HUES48 (cell line): ENCODE data around the gene ASTN2.

Experiments used
- H3K27ac ChIP-seq: one replicate; pipeline ENCODE4 v1.7.0; 2013; ENCODE audit warnings: low read depth, low read length, inconsistent platforms
- H3K27me3 ChIP-seq: 2 replicates; pipeline ENCODE4 v1.6.1; 2013; ENCODE audit warnings: mild to moderate bottlenecking, low read length; ENCODE audit not compliant: control insufficient read depth, insufficient read depth
- H3K36me3 ChIP-seq: 2 replicates; pipeline ENCODE4 v1.6.1; 2013; ENCODE audit warnings: low read length; ENCODE audit not compliant: control insufficient read depth, insufficient read depth
- H3K4me1 ChIP-seq: 2 replicates; pipeline ENCODE4 v1.6.1; 2013; ENCODE audit warnings: mild to moderate bottlenecking, low read length; ENCODE audit not compliant: control insufficient read depth, insufficient read depth
- H3K4me3 ChIP-seq: 2 replicates; pipeline ENCODE4 v1.5.1; 2013; ENCODE audit warnings: mild to moderate bottlenecking, low read depth, low read length
- H3K9ac ChIP-seq: 2 replicates; pipeline ENCODE4 v1.6.1; 2013; ENCODE audit warnings: mild to moderate bottlenecking, low read depth, low read length, moderate library complexity
- H3K9me3 ChIP-seq: 2 replicates; pipeline ENCODE4 v1.6.1; 2013; ENCODE audit warnings: low read length; ENCODE audit not compliant: control insufficient read depth, insufficient read depth

Gene ASTN2

GRCh38 chr9:117276444-117276843 is 138.4 kb downstream of the ASTN2 start:
- Histone ChIP-seq H3K36me3 (no peaks in the 10 kb centered on the region), H3K9me3 (no peaks in the 10 kb centered on the region), H3K27ac (no peak overlapping the region), H3K4me1 (0 out of 2 replicates have a peak, but pooled peaks cover 4% of the 10 kb centered on the region), H3K27me3 (no peaks in the 10 kb centered on the region), H3K9ac (no peak overlapping the region), H3K4me3 (no peak overlapping the region)

GRCh38 chr9:117273612-117274011 is 141.2 kb downstream of the ASTN2 start:
- no peak overlapping the region for H3K4me3 ChIP-seq
- peaks cover 16% of the 10 kb centered on the region for H3K4me1 ChIP-seq
- H3K36me3 ChIP-seq = no peaks in the 10 kb centered on the region
- no peak overlapping the region for H3K9ac ChIP-seq
- no peak overlapping the region for H3K27ac ChIP-seq
- H3K9me3 ChIP-seq = no peaks in the 10 kb centered on the region
- H3K27me3 ChIP-seq = peaks cover 15% of the 10 kb centered on the region

- peaks cover 31% of the 10 kb centered on the region for H3K27me3 ChIP-seq
- no peak overlapping the region for H3K27ac ChIP-seq
Measured at GRCh38 chr9:117268847-117269446, 145.9 kb downstream of the ASTN2 start.

GRCh38 chr9:117266855-117267497 is 147.9 kb downstream of the ASTN2 start:
- H3K9me3 ChIP-seq = no peaks in the 10 kb centered on the region
- H3K4me3 ChIP-seq = no peak overlapping the region
- no peak overlapping the region for H3K9ac ChIP-seq
- H3K27ac ChIP-seq = no peak overlapping the region
- H3K27me3 ChIP-seq = peaks cover 31% of the 10 kb centered on the region
- H3K36me3 ChIP-seq = no peaks in the 10 kb centered on the region
- H3K4me1 ChIP-seq = peaks cover 14% of the 10 kb centered on the region

More at GRCh38 chr9:117268847-117269446, 145.9 kb downstream of the ASTN2 start:
- Histone ChIP-seq H3K4me1 (peaks cover 14% of the 10 kb centered on the region), H3K9ac (no peak overlapping the region), H3K4me3 (0 out of 2 replicates have a peak overlapping the region, but pooled peaks have one; percentile 4), H3K9me3 (no peaks in the 10 kb centered on the region), H3K36me3 (no peaks in the 10 kb centered on the region)

GRCh38 chr9:117265253-117265652 is 149.6 kb downstream of the ASTN2 start:
- no peak overlapping the region for H3K27ac ChIP-seq
- H3K36me3 ChIP-seq = no peaks in the 10 kb centered on the region
- peaks cover 14% of the 10 kb centered on the region for H3K4me1 ChIP-seq
- peaks cover 23% of the 10 kb centered on the region for H3K27me3 ChIP-seq
- H3K9ac ChIP-seq = no peak overlapping the region
- H3K4me3 ChIP-seq = no peak overlapping the region
- no peaks in the 10 kb centered on the region for H3K9me3 ChIP-seq

GRCh38 chr9:117258184-117258866 is 156.5 kb downstream of the ASTN2 start:
- Histone ChIP-seq H3K27ac (no peak overlapping the region), H3K36me3 (no peaks in the 10 kb centered on the region), H3K27me3 (no peaks in the 10 kb centered on the region), H3K4me1 (peaks cover 13% of the 10 kb centered on the region), H3K9me3 (no peaks in the 10 kb centered on the region), H3K4me3 (no peak overlapping the region), H3K9ac (no peak overlapping the region)

GRCh38 chr9:117253261-117253660 is 161.6 kb downstream of the ASTN2 start:
- Histone ChIP-seq H3K9ac (no peak overlapping the region), H3K36me3 (no peaks in the 10 kb centered on the region), H3K27ac (no peak overlapping the region), H3K4me3 (no peak overlapping the region), H3K4me1 (peaks cover 2% of the 10 kb centered on the region), H3K9me3 (no peaks in the 10 kb centered on the region), H3K27me3 (no peaks in the 10 kb centered on the region)

- H3K36me3 ChIP-seq = no peaks in the 10 kb centered on the region
Measured at GRCh38 chr9:117250610-117251215, 164.1 kb downstream of the ASTN2 start.

GRCh38 chr9:117249799-117250198 is 165.1 kb downstream of the ASTN2 start:
- Histone ChIP-seq H3K9me3 (no peaks in the 10 kb centered on the region), H3K9ac (no peak overlapping the region), H3K27ac (no peak overlapping the region), H3K4me3 (no peak overlapping the region), H3K36me3 (no peaks in the 10 kb centered on the region), H3K27me3 (no peaks in the 10 kb centered on the region), H3K4me1 (no peaks in the 10 kb centered on the region)

More at GRCh38 chr9:117250610-117251215, 164.1 kb downstream of the ASTN2 start:
- no peaks in the 10 kb centered on the region for H3K4me1 ChIP-seq
- H3K9ac ChIP-seq = no peak overlapping the region
- H3K27me3 ChIP-seq = no peaks in the 10 kb centered on the region
- H3K4me3 ChIP-seq = no peak overlapping the region
- H3K27ac ChIP-seq = no peak overlapping the region
- no peaks in the 10 kb centered on the region for H3K9me3 ChIP-seq

- no peaks in the 10 kb centered on the region for H3K9me3 ChIP-seq
- H3K4me3 ChIP-seq = no peak overlapping the region
- no peak overlapping the region for H3K27ac ChIP-seq
- H3K4me1 ChIP-seq = no peaks in the 10 kb centered on the region
- no peaks in the 10 kb centered on the region for H3K36me3 ChIP-seq
- no peaks in the 10 kb centered on the region for H3K27me3 ChIP-seq
- H3K9ac ChIP-seq = no peak overlapping the region
Measured at GRCh38 chr9:117247266-117247665, 167.6 kb downstream of the ASTN2 start.
